HEK293T (cell line): Measurements from ENCODE around the gene PLEKHD1.

Source experiments
- BHLHE40 ChIP-seq: fragments of 450-650 bp; IDR thresholded peaks from 2 replicates; pipeline ENCODE4 v1.6.1; 2016; ENCODE audit warnings: mild to moderate bottlenecking, moderate library complexity, borderline replicate concordance
- CTBP1 ChIP-seq: fragments of 450-650 bp; IDR thresholded peaks from 2 replicates; pipeline ENCODE4 v1.6.1; 2016; ENCODE audit warnings: borderline replicate concordance
- FOXA1 ChIP-seq: fragments of 450-650 bp; IDR thresholded peaks from 2 replicates; pipeline ENCODE4 v1.6.1; 2016; ENCODE audit warnings: mild to moderate bottlenecking
- FOXM1 ChIP-seq: fragments of 450-650 bp; IDR thresholded peaks from 2 replicates; pipeline ENCODE4 v1.6.1; 2017; ENCODE audit warnings: mild to moderate bottlenecking, borderline replicate concordance
- HDGF ChIP-seq: fragments of 450-650 bp; IDR thresholded peaks from 2 replicates; pipeline ENCODE4 v1.6.1; 2017; ENCODE audit warnings: antibody characterized with exemption, borderline replicate concordance
- L3MBTL2 ChIP-seq: fragments of 450-650 bp; conservative IDR thresholded peaks from 2 replicates; pipeline ENCODE4 v1.6.1; 2016; ENCODE audit warnings: mild to moderate bottlenecking
- LEF1 ChIP-seq: fragments of 450-650 bp; IDR thresholded peaks from 2 replicates; pipeline ENCODE4 v1.6.1; 2017; ENCODE audit warnings: mild to moderate bottlenecking, borderline replicate concordance
- NFRKB ChIP-seq: fragments of 450-650 bp; IDR thresholded peaks from 2 replicates; pipeline ENCODE4 v1.6.1; 2016; ENCODE audit warnings: mild to moderate bottlenecking, moderate library complexity
- SP1 ChIP-seq: fragments of 450-650 bp; IDR thresholded peaks from 2 replicates; pipeline ENCODE4 v1.6.1; 2017
- SUZ12 ChIP-seq: fragments of 450-650 bp; IDR thresholded peaks from 2 replicates; pipeline ENCODE4 v1.6.1; 2016; ENCODE audit warnings: mild to moderate bottlenecking

GRCh38 chr14:69479696-69480095 lies 4.8 kb upstream of the PLEKHD1 start:
- TF ChIP-seq L3MBTL2, result no peak
- TF ChIP-seq BHLHE40, result no peak
- TF ChIP-seq SUZ12, result no peak
- no peak for TF ChIP-seq FOXA1
- no peak for TF ChIP-seq HDGF
- no peak for TF ChIP-seq NFRKB
- TF ChIP-seq LEF1, result no peak
- TF ChIP-seq SP1, result no peak
- no peak for TF ChIP-seq FOXM1
- no peak for TF ChIP-seq CTBP1
